Left cardiac atrium (tissue), 4 donors: ENCODE results near the gene FXYD2. TPM values are rescaled to one million over a fixed set of nuclear protein-coding genes. Genes with fewer than 3 reads are reported as not detected.

Experiments used
- ATAC-seq, 2 donors: fragments of 200-7000 bp; cut with Tn5 transposase; one replicate each; pipeline ENCODE4 v1.9.1; 2020; ENCODE audit warnings: mild to moderate bottlenecking in 2 of 2, moderate library complexity in 2 of 2
- DNase-seq: peaks from one replicate; pipeline ENCODE4 v3.0.0-alpha.2; 2020
- intact Hi-C, 2 donors: fragments of 100-400 bp; cut with DNase I; formaldehyde crosslinking; loops; one replicate each; pipeline versions ENCODE4 v1.14.1 to v1.15.1; 2022 to 2023
- total RNA-seq, 2 donors: library from RNA; stranded (reverse); fragmentation: NEBNext Ultra II Directional; extraction: Animal tissue kit (Norgen Biotek cat#: 25700); gene quantifications; one replicate each; pipeline ENCODE4 v1.2.1, GENCODE V29; 2021
- donor health status: DM: no; HTN: yes; CAD: no.
- donor health status: DM: no; HTN: yes; CAD: no; lungs with severe emphysema.
- donor health status: DM: yes; HTN: yes; CAD: no.
- donor health status: Dilated cardiomyopathy.

FXYD2 gene
- total RNA-seq, 2 donors from 2014 or later = 1.6 to 1.9 TPM

DNA sequence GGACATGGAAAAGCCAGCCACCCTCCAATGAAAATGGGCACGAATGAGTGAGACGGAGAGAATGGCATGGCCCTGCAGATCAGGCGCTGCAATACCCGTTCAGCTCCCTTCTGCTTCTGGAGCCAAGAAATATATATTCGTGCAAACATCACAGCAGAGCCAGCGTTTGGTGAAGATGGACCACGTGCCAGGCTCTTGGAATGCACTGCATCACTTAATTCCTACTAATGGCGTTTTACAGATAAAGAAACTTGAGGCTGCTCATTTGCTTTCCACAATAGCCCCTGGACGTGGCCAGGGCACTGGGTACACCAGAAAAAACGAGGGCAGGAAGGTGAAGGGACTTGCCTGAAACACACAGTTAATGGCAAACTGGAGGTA is 1.6 kb upstream of the FXYD2 start:
- intact Hi-C loops = no loop called here
- DNase-seq = peak; percentile 3
- ATAC-seq = no peak

- intact Hi-C loops = no loop called here
- no peak for ATAC-seq
- DNase-seq = peak; percentile 6
These were observed 1.1 kb upstream of the FXYD2 start for GRCh38 chr11:117825538-117826189.

- intact Hi-C loops = loop anchor here in 1 of 2 donors (5.0 kb wide), 1 partner anchor 228 kb away; no protein-coding TSS in a partner anchor
- ATAC-seq (peak; percentile 76 to 79), DNase-seq (peak; percentile 85)
These were observed 561 bp downstream of the FXYD2 start for GRCh38 chr11:117823946-117824420.

GRCh38 chr11:117823294-117823945 is 1.1 kb downstream of the FXYD2 start:
- intact Hi-C loops = loop anchor here in 1 of 2 donors (5.0 kb wide), 1 partner anchor 229 kb away; no protein-coding TSS in a partner anchor
- DNase-seq (peak; percentile 36), ATAC-seq (peak; percentile 2 to 5)

- intact Hi-C loops = loop anchor here in 1 of 2 donors (5.0 kb wide), 1 partner anchor 230 kb away; no protein-coding TSS in a partner anchor
These were observed 2.2 kb downstream of the FXYD2 start for GRCh38 chr11:117822074-117823033.

GRCh38 chr11:117821431-117821830 is 3.1 kb downstream of the FXYD2 start:
- DNase-seq (peak; percentile 14), ATAC-seq (no peak)
- intact Hi-C loops = loop anchor here in 1 of 2 donors (5.0 kb wide), 1 partner anchor 231 kb away; no protein-coding TSS in a partner anchor

More at GRCh38 chr11:117822074-117823033, 2.2 kb downstream of the FXYD2 start:
- ATAC-seq (no peak), DNase-seq (peak; percentile 47)

DNA sequence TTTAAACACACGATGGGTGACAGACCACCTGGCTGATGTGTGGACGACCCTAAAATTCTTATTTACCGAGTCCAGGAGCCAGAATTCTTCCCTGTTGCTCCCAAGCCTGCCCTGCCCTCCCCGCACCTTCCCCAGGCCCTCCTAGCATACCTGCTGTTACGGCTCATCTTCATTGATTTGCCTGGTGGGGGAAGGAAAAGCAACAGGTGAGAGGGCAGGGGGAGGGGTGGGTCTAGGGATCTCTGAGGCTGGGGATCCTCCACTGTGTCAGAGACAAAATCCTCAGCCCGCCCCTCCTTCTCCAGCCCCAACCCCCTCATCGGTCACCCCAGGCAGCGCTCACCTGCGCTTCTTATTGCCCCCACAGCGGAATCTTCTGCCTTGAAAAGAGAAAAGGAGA is 4.0 kb downstream of the FXYD2 start:
- no peak for ATAC-seq
- peak; percentile 15 for DNase-seq
- intact Hi-C loops = loop anchor here in 1 of 2 donors (5.0 kb wide), 1 partner anchor 232 kb away; no protein-coding TSS in a partner anchor

- DNase-seq (no peak), ATAC-seq (no peak)
- intact Hi-C loops = loop anchor here in 1 of 2 donors (5.0 kb wide), 1 partner anchor 232 kb away; no protein-coding TSS in a partner anchor
These were observed 4.5 kb downstream of the FXYD2 start for GRCh38 chr11:117820071-117820470.

- intact Hi-C loops = loop anchor here (5.0 kb wide), 2 partner anchors 233 to 377 kb away; no protein-coding TSS in a partner anchor
- ATAC-seq (peak in 1 of 2 donors; percentile 22), DNase-seq (peak; percentile 71)
These were observed 5.2 kb downstream of the FXYD2 start for GRCh38 chr11:117819096-117820040.

- ATAC-seq (peak in 1 of 2 donors; percentile 2), DNase-seq (peak; percentile 10)
- intact Hi-C loops = loop anchor here in 1 of 2 donors (5.0 kb wide), 1 partner anchor 376 kb away; no protein-coding TSS in a partner anchor
These were observed 6.3 kb downstream of the FXYD2 start for GRCh38 chr11:117818041-117818873.

DNA sequence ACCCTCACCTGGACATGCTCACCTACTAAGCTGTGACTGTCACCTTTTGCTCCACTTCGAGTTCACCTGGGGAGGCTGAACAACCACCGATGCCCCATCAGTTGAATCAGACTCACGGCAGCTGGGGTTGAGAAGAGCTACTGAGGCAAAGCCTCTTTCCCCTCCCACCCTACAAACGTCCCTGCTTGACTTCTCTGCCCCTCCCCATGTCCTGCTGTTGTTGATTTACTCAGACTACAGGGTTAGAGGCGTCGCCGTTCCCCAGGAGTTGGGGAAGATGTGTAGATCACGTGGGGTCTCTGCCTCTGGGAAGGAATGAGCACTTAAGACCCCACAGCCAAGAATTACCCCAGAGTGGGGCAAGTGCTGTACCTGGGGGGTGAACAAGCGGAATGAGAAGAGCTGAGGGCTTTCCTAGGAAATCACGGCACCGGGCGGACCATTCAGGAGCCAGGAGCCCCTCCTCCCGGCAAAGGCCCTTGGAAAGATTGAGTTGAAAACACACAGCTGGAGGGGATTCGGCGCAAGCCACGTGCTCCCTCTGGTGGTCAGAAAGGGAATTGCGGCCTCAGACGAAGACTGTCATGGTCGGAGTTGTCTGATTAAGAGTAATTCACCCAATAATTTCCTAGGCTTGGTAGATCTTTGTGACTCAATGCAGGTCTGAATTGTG is 7.0 kb downstream of the FXYD2 start:
- ATAC-seq (peak; percentile 63 to 72), DNase-seq (peak; percentile 84)
- intact Hi-C loops = loop anchor here in 1 of 2 donors (5.0 kb wide), 1 partner anchor 375 kb away; no protein-coding TSS in a partner anchor

GRCh38 chr11:117816846-117817367 is 7.6 kb downstream of the FXYD2 start:
- intact Hi-C loops = loop anchor here in 1 of 2 donors (5.0 kb wide), 1 partner anchor 375 kb away; no protein-coding TSS in a partner anchor
- DNase-seq = no peak
- ATAC-seq = peak in 1 of 2 donors; percentile 14

GRCh38 chr11:117816151-117816741 is 8.3 kb downstream of the FXYD2 start:
- DNase-seq = peak; percentile 33

GRCh38 chr11:117815262-117815803 is 9.2 kb downstream of the FXYD2 start:
- peak; percentile 15 to 27 for ATAC-seq
- intact Hi-C loops = loop anchor here in 1 of 2 donors (5.0 kb wide), 1 partner anchor 373 kb away; no protein-coding TSS in a partner anchor
- DNase-seq = peak; percentile 39

More at GRCh38 chr11:117816151-117816741, 8.3 kb downstream of the FXYD2 start:
- intact Hi-C loops = loop anchor here in 1 of 2 donors (5.0 kb wide), 1 partner anchor 374 kb away; no protein-coding TSS in a partner anchor
- peak; percentile 8 to 17 for ATAC-seq

GRCh38 chr11:117814766-117815261 is 9.7 kb downstream of the FXYD2 start:
- ATAC-seq (peak in 1 of 2 donors; percentile 18), DNase-seq (peak; percentile 75)
- intact Hi-C loops = loop anchor here in 1 of 2 donors (5.0 kb wide), 1 partner anchor 373 kb away; no protein-coding TSS in a partner anchor
